Caki2 (cell line): Measurements from ENCODE around the gene GIMAP8. TPM values are rescaled to one million over a fixed set of nuclear protein-coding genes. Genes with fewer than 3 reads are reported as not detected.

Experiments
- DNase-seq: peaks from one replicate; pipeline ENCODE4 v3.0.0-alpha.2; 2015; ENCODE audit warnings: low read depth
- in situ Hi-C: cut with HindIII; loops from 2 replicates; pipeline ENCODE4 v1.10.0; 2016; ENCODE audit warnings: low sequenced_read_pairs, low pct_unique_long_range_greater_than_20kb, mixed read lengths
- total RNA-seq: library from RNA; depleted of rRNA; stranded (reverse); fragments of >200 nt; shearing (Covaris generic); gene quantifications from 2 replicates; pipeline ENCODE4 v1.2.3, GENCODE V29; 2014; ENCODE audit warnings: low replicate concordance; rRNA removed

Gene GIMAP8
- not detected in 2 replicates for total RNA-seq

DNA sequence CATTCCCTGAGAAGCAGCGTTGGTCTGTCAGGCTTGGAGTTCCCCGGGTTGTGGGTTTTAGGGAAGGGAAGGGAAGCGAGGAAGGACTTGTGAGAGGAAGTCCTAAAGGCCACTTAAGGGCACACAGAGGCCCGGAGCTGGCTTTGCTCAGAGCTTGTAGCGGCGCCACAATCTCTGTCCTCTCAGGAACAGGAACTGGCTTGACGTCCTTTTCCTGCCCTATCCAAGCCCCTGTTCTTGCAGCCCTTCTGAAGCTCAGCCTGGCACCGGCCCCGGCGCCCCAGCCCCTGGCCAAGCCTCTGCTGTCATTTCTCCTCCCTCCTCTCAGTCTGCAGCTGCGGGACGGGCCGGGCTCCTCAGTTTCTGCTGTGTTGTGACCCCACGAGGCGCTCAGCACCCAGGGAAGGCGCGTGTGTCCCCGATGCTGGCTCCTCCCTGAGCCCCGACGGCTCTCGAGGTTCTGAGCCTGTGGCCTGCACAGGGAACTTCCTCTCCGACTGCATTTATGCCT is at the start of gene GIMAP8:
TSS of gene GIMAP8 (plus strand) at position 140 of the 511 bp plus-strand sequence. CDS start 16,069 bp downstream, outside the sequence.
- no peak for DNase-seq
- in situ Hi-C loops: no loop called here

DNA sequence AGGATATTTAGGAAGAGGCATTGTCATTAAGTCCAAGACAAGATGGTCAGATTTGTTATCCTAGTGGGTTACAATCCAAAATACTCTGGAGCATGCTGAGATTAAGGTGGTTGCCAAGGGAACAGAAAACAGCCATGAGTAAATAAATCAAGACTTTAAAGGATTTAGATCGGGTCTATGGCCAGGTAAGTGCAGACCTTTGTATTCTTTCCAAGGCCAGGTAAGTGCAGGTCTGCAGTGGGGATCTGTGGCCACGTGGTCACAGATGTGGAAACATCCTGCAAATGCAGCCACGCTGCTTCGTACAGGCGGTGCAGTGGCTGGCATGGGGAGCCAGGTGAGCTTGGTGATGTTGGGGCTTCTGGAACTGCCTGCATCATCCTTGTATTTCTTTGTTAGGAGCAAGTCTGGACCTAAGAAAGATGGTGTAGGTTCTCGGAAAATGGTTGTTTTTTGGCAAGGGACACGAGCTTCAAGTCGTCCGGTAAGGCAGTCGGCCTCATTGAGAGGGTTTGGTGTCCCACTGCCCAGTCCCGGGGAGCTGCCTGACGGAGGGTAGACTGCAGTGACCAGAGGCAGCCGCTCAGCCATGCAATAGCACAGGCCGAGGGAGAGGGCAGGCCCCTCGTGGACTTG is 49.5 kb upstream of the GIMAP8 start:
- no peak for DNase-seq
- in situ Hi-C loops: no loop called here

DNA sequence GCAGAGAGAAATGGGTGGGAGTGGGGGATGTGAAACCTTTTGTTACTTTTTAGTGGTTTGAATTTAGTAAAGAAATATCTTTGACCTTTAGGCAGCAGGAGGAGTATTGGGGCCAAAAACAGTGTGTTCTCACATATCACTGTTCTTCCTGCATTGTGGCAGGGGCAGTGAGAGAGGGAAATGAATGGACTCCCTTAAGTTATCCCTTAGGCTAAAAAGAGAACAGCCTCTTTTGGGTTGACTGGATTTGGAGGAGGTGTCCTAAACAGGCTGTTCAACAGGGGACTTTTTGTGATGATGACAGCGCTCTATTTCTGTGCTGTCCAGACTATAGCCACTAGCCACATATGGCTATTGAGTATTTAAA is 49.0 kb upstream of the GIMAP8 start:
- in situ Hi-C loops: no loop called here
- no peak for DNase-seq

DNA sequence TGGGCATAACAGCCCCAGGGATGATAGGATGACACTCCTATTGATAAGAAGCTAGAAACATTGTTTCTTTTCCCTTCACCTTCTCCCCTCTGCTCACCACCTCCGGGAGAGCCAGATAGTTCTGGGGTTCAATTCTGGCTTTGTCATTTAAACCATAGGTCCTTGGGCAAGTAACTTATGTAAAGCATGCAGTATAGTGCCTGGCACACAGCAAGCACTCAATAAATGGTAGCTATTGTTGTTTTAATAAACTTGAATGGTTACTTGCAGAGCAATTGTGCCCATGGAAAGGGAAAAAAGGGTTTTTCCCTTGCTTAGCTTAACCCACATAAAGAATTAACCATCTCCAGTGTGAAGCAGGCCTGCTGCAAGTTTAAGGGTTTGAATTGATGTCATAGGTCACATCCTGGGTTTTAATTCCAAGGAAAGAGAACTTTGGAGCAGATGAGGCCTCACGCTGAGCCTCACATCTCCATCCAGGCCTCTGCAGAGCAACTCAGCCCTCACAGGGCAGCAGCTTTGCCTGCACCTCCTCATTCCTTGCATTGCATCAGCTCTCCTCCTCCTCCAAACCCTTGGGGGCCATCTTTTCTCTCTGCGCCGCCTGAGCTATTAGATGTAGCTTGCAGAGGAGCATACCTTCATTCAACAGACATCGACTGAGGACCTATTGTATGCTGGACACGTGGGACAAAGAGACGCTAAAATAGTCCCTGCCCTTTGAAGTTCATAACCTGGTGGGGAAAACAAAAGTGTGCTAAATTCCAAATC is 48.4 kb upstream of the GIMAP8 start:
- in situ Hi-C loops: no loop called here

DNA sequence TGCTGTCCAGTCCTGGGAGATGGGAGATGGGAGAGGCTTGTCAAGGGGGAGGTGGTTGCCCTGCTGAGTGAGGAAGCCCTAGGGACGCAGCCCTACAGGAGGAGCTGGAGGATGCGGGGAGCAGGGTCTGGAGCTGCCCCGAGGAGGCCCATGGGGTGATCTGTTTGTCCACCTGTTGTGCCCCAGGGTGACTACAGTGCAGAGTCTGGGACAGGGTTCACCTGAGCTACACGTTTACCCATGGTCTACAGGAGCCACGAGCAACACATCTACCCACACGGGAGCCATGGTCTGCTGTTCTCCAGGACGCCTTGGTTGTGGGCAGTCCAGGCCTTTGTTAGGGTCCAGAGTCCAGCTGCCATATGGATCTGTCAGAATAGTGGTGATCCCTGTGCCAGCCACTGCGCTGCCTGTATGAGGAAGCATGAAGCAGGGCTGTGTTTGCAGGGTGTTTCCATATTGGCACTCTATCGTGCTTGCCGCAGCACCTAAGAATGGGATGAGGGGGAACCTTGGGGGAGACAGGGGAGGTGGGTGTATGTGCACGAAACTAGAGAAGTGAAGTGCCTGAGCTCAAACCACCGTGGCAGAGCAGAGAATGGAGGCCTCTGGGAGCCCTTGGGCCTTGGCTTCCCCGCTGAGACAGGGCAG is 47.6 kb upstream of the GIMAP8 start:
- in situ Hi-C loops: no loop called here
- no peak for DNase-seq

More for the DNA sequence above, 48.4 kb upstream of the GIMAP8 start:
- DNase-seq: no peak

DNA sequence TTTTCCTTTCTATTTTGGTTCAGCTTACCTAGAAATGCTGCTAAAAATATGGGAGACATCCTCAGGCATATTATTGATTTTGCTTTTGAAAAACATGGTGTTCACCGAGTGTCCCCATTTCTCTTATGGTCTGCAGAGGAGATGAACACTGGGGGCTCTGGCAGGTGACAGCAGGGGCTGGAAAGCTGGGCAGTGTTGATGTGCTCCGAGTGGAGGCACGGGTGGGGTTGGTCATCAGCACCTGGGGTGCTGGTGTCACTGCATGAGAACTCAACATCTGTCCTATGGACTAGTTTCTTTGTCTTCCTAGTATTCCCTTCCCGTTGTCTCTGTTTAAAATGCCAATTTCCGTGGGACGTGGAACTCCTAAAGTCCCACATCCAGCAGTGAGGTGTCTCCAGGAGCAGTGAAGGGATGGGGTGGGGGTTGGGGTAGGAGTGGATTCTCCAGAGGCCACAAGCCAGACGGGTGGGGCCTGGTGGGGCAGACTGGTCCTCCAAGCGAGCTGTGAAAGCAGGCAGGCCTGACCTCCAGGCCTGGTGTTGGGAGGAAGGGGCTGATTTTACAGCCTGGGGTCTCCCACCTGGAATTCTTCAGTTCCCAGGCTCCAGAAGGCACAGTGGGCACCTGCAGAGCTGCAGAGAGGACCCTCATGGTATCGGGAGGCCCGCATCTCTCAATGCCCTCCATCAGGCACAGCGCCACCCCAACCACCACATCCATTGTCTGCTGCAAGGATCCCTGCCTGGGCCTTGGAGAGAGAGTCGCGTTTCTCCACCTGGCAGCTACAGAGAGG is 46.9 kb upstream of the GIMAP8 start:
- DNase-seq: no peak

DNA sequence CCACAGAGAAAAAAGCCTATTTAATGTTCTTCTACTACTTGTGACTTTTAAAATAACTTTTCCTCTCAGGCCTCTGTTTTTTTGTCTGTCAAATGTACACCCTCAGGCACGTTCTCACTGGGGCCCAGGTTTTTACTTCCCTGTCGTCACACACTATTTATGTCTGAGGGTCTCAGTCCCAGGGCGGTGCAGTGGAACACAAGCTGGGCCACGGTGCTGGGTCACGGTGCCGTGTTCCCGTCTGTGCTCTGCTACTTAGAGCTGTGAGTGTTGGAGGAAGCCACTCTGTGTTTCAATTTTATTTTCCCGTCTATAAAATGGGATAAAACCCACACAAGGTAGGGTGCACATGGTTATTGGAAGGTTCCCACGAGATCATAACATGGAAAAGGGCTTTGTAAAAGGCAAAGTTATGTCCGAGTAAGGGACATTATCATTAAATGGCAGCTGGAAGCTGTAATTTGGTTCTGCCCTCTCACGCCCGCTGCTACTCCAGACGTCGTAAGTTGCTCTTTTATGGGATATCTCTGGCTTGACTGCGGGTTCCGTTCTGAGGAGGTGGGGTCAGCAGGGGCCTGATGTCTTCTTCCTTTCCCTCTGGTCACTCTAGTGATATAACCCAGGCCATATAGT is 46.1 kb upstream of the GIMAP8 start:
- in situ Hi-C loops: no loop called here
- DNase-seq: no peak

More for the DNA sequence above, 46.9 kb upstream of the GIMAP8 start:
- in situ Hi-C loops: no loop called here

DNA sequence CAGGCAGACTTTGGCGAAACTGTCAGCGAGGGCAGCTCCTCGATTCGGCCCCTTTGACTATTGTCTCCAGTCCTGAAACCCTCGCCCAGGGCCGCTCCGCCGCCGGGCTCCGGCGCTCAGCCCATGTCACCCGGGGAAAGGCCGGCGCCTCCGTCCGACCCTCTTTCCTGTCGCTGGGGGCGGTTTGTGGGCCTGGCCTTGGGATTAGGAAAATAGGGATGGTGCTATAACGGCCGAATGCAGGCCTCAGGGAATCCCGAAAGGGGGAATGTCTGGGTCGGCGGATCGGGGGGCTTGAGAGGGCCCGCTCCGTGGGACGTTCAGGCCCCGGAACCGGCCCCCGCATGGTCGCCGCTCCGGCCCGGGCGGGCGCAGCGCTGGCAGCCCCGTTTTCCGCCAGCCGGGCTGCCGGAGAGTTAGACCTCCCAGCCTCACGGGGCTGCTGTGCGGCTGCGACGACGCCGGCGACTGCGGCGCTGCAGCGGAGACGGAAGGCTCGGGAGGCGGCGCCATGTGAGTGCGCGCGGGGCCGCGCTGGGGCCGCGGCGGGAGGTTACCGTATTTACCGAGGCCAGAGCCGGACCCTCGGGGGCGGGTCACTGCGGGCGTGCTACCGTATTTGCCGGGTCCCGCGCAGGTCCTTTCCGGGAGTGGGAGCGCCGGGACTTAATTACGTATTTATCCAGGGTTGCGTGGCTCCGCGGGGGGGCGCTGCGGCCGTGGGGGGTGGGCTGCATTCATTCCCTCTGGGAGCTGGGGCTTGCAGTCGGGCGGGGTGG is 45.4 kb upstream of the GIMAP8 start:
- DNase-seq: peak; percentile 80
- in situ Hi-C loops: no loop called here

DNA sequence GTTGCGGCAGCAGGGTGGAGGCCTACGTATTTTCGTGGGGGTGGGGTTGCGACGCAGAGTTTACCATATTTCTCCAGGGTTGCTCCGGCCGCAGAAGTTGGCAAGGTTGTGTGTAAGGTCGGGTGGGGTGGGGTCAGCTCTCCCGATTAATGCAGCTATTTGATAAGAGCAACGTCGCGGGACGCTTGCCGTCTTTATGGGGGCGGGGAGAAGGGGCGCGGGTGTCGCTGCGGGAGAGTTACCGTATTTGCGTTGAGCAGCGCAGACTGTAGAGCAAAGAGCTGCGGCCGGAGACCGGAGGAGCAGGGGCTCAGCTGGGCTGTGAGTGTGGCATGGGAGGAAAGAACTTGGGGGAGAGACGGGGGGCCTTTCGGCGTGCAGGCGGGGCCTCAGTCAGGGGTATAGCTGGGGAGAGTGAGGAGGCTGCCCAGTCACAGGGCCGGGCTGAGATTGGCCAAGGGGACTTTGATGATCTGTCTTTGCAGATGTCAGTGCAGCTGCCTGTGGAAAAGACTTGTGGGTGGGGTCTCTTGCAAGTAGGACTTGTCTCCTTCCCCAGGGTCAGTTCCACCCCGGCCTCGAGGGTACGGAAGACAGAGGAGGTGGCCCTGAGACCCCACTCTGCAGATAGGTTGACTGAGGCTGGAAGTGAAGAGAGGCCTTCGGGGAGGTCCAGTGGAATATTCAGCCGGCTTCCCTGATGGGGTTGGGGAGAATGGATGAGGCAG is 44.7 kb upstream of the GIMAP8 start:
- in situ Hi-C loops: no loop called here
- DNase-seq: peak; percentile 62

DNA sequence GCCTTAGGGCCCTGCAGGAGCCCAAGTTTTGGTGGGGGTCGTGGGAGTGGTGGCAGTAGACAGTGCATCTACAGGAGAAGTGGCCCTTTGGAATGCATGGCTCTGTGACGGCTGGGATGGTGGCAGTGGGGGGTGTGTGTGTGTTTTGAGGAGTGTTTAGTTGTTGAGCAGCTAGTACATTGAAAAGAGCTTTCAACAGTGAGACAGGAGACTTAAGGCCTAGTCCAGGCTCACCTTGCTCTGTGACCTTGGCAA is 44.2 kb upstream of the GIMAP8 start:
- in situ Hi-C loops: no loop called here
- no peak for DNase-seq

DNA sequence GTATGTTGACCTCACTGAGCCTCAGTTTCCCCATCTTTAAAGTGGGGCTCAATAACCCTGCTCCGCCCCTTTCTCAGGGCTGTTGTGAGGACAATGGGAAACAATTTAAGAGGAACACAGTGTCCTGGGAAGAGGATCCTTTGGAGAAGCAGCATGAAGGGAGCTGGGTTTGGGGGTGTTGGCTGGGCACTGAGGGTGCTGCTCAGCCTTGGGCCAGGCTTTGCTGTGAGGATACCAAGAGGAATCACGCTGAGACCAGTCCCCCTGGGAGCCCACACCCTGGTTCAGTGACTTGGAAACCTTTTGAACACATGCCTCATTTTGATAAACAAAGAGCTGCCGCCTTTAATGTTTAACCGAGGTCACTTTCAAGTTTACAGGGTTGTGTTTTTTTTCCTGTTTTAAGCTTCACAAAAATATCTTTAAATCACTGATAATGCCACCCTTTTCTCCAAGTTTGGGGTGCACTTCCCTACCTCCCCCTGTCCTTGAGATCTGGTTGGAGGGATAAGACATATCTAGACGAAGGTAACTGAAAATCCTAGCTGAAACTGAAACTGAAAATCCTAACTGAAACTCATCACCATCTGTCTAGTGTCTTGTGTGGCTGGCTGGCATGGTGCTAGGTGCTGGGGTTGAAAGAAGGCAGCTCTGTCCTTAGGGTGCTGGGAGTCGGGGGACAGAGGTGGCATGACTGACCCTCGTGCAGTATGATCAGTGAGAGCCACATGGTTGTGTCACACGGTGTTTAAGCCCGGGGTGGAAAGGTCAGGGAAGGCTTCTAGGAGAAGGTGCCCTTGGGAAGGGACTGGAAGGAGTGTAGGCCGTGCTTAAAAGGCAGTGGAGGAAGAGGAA is 43.6 kb upstream of the GIMAP8 start:
- peak; percentile 69 for DNase-seq
- in situ Hi-C loops: no loop called here

DNA sequence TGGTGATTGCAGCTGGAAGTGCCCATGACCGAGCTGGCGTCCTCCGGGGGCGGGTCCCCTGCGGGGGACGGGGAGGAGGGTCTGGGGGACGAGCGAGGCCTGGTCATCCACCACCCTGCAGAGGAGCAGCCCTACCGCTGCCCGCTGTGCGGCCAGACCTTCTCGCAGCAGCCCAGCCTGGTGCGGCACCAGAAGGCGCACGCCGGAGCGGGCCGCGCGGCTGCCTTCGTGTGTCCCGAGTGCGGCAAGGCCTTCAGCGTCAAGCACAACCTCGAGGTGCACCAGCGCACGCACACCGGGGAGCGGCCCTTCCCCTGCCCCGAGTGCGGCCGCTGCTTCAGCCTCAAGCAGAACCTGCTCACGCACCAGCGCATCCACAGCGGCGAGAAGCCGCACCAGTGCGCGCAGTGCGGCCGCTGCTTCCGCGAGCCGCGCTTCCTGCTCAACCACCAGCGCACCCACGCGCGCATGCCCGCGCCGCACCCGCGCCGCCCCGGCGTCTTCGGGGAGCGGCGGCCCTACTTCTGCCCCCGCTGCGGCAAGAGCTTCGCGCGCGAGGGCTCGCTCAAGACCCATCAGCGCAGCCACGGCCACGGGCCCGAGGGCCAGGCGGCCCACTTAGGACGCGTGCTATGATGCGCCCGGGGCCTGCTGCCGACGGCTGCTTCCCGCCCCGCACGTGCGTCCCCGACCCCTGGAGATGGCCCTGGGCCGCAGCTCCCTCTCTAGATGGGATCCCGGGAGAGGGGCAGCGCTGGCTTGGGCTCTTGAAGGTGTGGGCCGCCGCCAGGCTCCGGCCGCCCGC is 42.6 kb upstream of the GIMAP8 start:
- in situ Hi-C loops: no loop called here
- no peak for DNase-seq

DNA sequence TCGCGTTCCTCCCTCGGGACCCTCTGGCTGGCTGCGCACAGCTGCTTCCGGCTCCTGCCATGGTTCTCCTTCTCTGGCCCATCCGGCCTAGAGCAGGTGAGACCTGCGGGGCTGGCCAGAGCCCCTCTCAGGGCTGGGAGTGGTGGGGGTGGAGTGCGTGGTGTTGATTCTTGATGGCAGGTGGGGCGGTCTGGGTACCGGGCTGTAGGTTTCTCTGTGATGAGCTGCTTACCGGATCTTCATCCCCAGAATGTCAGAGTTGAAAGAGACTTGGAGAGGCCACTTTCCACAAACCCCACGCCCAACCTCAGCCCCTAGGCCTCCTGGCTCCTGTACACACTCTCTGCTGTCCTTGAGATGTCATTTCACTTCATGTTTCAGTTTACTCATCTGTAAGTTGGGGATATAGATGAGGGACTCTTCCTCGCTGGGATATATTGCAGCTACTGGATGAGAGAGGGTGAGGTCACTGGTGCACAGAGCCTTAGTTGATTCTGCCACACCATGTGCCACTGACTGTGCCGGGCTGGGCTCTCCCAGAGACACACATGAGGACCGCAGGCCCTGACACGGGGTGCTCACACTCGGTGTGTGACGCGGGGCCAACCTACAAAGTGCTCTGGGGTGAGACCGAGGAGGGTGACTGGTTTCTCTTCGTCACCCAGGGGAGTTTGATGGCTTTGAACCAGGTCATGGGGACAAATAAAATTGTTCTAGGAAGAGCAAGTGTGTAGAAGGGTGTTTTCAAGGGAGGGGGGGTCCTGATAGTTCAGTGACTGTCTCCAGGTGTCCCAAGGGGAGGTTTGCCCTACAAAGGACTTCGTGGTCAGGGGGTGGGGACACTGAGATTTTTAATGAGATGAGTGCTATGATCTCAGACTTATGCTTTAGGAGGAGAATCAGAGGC is 41.8 kb upstream of the GIMAP8 start:
- in situ Hi-C loops: no loop called here
- DNase-seq: no peak

DNA sequence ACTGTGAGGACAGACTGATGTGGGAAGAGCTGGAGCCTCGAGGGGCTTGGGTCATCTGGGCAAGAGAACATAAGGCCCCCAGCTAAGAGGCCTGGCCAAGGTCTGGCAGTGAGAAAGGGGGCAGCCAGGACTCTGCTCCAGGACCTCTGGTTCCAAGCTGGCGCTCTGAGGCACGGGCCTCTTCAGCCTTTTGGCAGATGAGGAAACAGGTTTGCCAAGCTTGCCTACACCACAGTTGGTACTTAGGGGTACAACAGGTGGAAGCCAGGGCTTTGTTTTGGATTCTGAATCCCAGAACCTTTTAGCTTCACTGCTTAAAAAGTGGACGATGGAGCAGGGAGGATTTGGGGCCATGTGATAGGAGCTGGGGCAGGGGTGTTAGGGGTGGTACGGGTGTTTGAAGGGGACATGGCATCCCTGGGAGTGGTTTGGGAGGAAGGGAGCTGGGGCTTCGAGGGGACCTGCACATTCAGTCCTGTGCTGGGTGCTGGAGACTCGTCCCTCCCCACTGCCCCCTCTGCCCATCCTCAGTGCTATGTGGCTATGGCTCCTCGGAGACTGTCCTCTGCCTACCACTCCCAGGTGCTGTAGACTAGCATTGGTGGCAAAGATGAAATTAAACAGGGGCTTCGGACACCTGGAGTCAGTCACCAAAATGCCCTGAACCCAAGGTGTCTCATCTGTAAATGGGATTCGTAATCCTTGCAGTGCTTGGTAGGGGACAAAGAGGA is 41.0 kb upstream of the GIMAP8 start:
- in situ Hi-C loops: no loop called here
- DNase-seq: no peak
